Keratinocyte (primary cell): ENCODE data around the gene ZNF492. TPM values are rescaled to one million over a fixed set of nuclear protein-coding genes. Genes with fewer than 3 reads are reported as not detected.

ENCODE experiments used
- DNase-seq: peaks from one replicate; pipeline ENCODE4 v3.0.0-alpha.2; 2011; ENCODE audit warnings: low read depth, missing footprints, low spot score
- FAIRE-seq: peaks from 2 replicates; lab custom pipeline; 2011; peaks lifted over from hg19 to GRCh38; lab: Jason Lieb, UNC
- H2AFZ ChIP-seq: 2 replicates; pipeline ENCODE4 v1.6.0; 2012; ENCODE audit warnings: low read length, control low read depth, inconsistent platforms; ENCODE audit not compliant: control insufficient read depth
- H3K27ac ChIP-seq: 2 replicates; pipeline ENCODE4 v1.5.1; 2011; ENCODE audit warnings: low read length; ENCODE audit not compliant: control insufficient read depth, insufficient read depth
- H3K27me3 ChIP-seq: 3 replicates; pipeline ENCODE4 v1.6.0; 2011; ENCODE audit warnings: low read length; ENCODE audit not compliant: control insufficient read depth, insufficient read depth; ENCODE audit errors: extremely low read depth
- H3K36me3 ChIP-seq, 2 experiments: 2 replicates in 1 of 2; 3 replicates in 1 of 2; pipeline ENCODE4 v1.5.1; 2011; ENCODE audit warnings: low read length in 2 of 2, mild to moderate bottlenecking in 1 of 2; ENCODE audit not compliant: control insufficient read depth in 2 of 2, insufficient read depth in 2 of 2; ENCODE audit errors: extremely low read depth in 1 of 2
- H3K4me1 ChIP-seq: 3 replicates; pipeline ENCODE4 v1.5.1; 2011; ENCODE audit warnings: low read length; ENCODE audit not compliant: control insufficient read depth, insufficient read depth; ENCODE audit errors: extremely low read depth
- H3K4me2 ChIP-seq: 3 replicates; pipeline ENCODE4 v1.6.0; 2011; ENCODE audit warnings: low read depth, low read length; ENCODE audit not compliant: control insufficient read depth, insufficient read depth; ENCODE audit errors: extremely low read depth
- H3K4me3 ChIP-seq, 3 experiments: fragments of 200-600 bp in 1 of 3; sonication (generic) in 1 of 3; 2 replicates in 2 of 3; 3 replicates in 1 of 3; pipeline ENCODE4 v1.5.1; 2011 to 2016; ENCODE audit warnings: low read length in 3 of 3, mild to moderate bottlenecking in 3 of 3, control low read depth in 2 of 3, inconsistent platforms in 1 of 3, low read depth in 1 of 3, mixed read lengths in 1 of 3, mixed run types in 1 of 3, moderate library complexity in 1 of 3; ENCODE audit not compliant: control insufficient read depth in 2 of 3, insufficient read depth in 2 of 3; ENCODE audit errors: extremely low read depth in 1 of 3
- H3K79me2 ChIP-seq: 2 replicates; pipeline ENCODE4 v1.6.0; 2012; ENCODE audit warnings: low read length; ENCODE audit not compliant: control insufficient read depth, insufficient read depth
- H3K9ac ChIP-seq: 3 replicates; pipeline ENCODE4 v1.6.0; 2011; ENCODE audit warnings: low read length; ENCODE audit not compliant: control insufficient read depth, insufficient read depth; ENCODE audit errors: extremely low read depth
- H3K9me1 ChIP-seq: 3 replicates; pipeline ENCODE4 v1.6.0; 2011; ENCODE audit warnings: low read length; ENCODE audit not compliant: control insufficient read depth, insufficient read depth; ENCODE audit errors: extremely low read depth
- H3K9me3 ChIP-seq: 2 replicates; pipeline ENCODE4 v1.5.1; 2012; ENCODE audit warnings: low read depth, low read length; ENCODE audit not compliant: control insufficient read depth
- H4K20me1 ChIP-seq: 3 replicates; pipeline ENCODE4 v1.6.0; 2011; ENCODE audit warnings: low read length; ENCODE audit not compliant: control insufficient read depth, insufficient read depth; ENCODE audit errors: extremely low read depth
- CTCF ChIP-seq, 3 experiments: IDR thresholded peaks in 1 of 3; conservative IDR thresholded peaks in 1 of 3; optimal IDR thresholded peaks in 1 of 3; 2 replicates in 2 of 3; 3 replicates in 1 of 3; pipeline versions ENCODE3 to v1.5.1; 2011; ENCODE audit warnings: low read length in 3 of 3, mild to moderate bottlenecking in 3 of 3, moderate library complexity in 2 of 3, control low read depth in 1 of 3, inconsistent platforms in 1 of 3; ENCODE audit not compliant: insufficient read depth in 2 of 3; ENCODE audit errors: extremely low read depth in 1 of 3
- EZH2 ChIP-seq: IDR thresholded peaks from one replicate; pipeline ENCODE4 v1.6.1; 2012; ENCODE audit warnings: inconsistent platforms, mild to moderate bottlenecking, low read length, moderate library complexity
- dilution Hi-C: fragments of 300-500 bp; cut with MboI; formaldehyde crosslinking; loops from one replicate; pipeline ENCODE4 v1.7.0; 2020; ENCODE audit warnings: low sequenced_read_pairs; ENCODE audit not compliant: extremely low pct_ligation_motif_present
- polyA plus RNA-seq, 5 experiments: library from polyadenylated mRNA; depleted of rRNA in 3 of 5; stranded (reverse) in 3 of 5; stranded (forward) in 1 of 5; unstranded in 1 of 5; fragments of >200 nt; gene quantifications; 1 replicate in 1 of 5; 2 replicates in 3 of 5; 3 replicates in 1 of 5; pipeline versions ENCODE4 v1.2.1 to v1.2.3, GENCODE V29; 2011 to 2012; ENCODE audit warnings: missing spikeins in 2 of 5, low read depth in 1 of 5, low replicate concordance in 1 of 5

The ZNF492 gene
- polyA plus RNA-seq, 1 donor (not counting 4 experiments of a cell fraction or from before 2014, with no cell fraction given) = 0.43 TPM

GRCh38 chr19:22608441-22608840 is 25.7 kb upstream of the ZNF492 start:
- Histone ChIP-seq H3K4me2 (no peak overlapping the region), H3K36me3 (no peaks in the 10 kb centered on the region), H3K27ac (no peak overlapping the region), H3K9me3 (peaks cover 6% of the 10 kb centered on the region), H3K4me3 (no peak overlapping the region), H3K9me1 (no peaks in the 10 kb centered on the region), H3K27me3 (no peaks in the 10 kb centered on the region), H2AFZ (no peak overlapping the region), H4K20me1 (no peaks in the 10 kb centered on the region), H3K4me1 (no peaks in the 10 kb centered on the region), H3K9ac (no peak overlapping the region), H3K79me2 (no peaks in the 10 kb centered on the region)
- DNase-seq (no peak), FAIRE-seq (no peak)
- dilution Hi-C loops = no loop called here
- TF ChIP-seq EZH2 = no peak
- no peak for TF ChIP-seq CTCF (optimal IDR thresholded peaks at IDR 0.05 in 1 of 3, IDR thresholded peaks at IDR 0.05 in 1 of 3, conservative IDR thresholded peaks at IDR 0.05 in 1 of 3; ENCODE audit: extremely low read depth in 1 of 3, insufficient read depth in 2 of 3, low read length in 3 of 3)

- Histone ChIP-seq H3K79me2 (no peaks in the 10 kb centered on the region), H3K9ac (no peak overlapping the region), H3K9me1 (no peaks in the 10 kb centered on the region), H3K9me3 (peaks cover 4% of the 10 kb centered on the region), H4K20me1 (no peaks in the 10 kb centered on the region), H3K27ac (no peak overlapping the region), H3K36me3 (no peaks in the 10 kb centered on the region), H3K27me3 (no peaks in the 10 kb centered on the region), H3K4me1 (no peaks in the 10 kb centered on the region), H2AFZ (no peak overlapping the region), H3K4me3 (no peak overlapping the region), H3K4me2 (no peak overlapping the region)
- dilution Hi-C loops = no loop called here
- DNase-seq (no peak), FAIRE-seq (no peak)
- no peak for TF ChIP-seq CTCF (optimal IDR thresholded peaks at IDR 0.05 in 1 of 3, IDR thresholded peaks at IDR 0.05 in 1 of 3, conservative IDR thresholded peaks at IDR 0.05 in 1 of 3; ENCODE audit: extremely low read depth in 1 of 3, insufficient read depth in 2 of 3, low read length in 3 of 3)
Measured at GRCh38 chr19:22609630-22610029, 24.5 kb upstream of the ZNF492 start.
